ENCODE results near the gene CTIF. TPM values are rescaled to one million over a fixed set of nuclear protein-coding genes. Genes with fewer than 3 reads are reported as not detected.

Gene CTIF
- total RNA-seq, 3 donors from 2014 or later, result 13.2 to 50.3 (median 19.6) TPM

GRCh38 chr18:48872234-48873145 is 333.7 kb downstream of the CTIF start:
- H3K9me3 ChIP-seq, result no peaks in the 10 kb centered on the region
- no peak for TF ChIP-seq CTCF (IDR thresholded peaks at IDR 0.05)
- no peak for DNase-seq
- intact Hi-C loops (cut with DNase I, micrococcal nuclease), result no loop called here
- H3K4me1 ChIP-seq (ENCODE audit: low read depth), result no peaks in the 10 kb centered on the region
- no peaks in the 10 kb centered on the region for H3K36me3 ChIP-seq (ENCODE audit: low read depth)
- no peak overlapping the region for H3K4me3 ChIP-seq
- ATAC-seq, result no peak

GRCh38 chr18:48874233-48874632 is 335.4 kb downstream of the CTIF start:
- TF ChIP-seq CTCF (IDR thresholded peaks at IDR 0.05), result no peak
- Histone ChIP-seq H3K4me3 (no peak overlapping the region), H3K4me1 (ENCODE audit: low read depth) (no peaks in the 10 kb centered on the region), H3K9me3 (no peaks in the 10 kb centered on the region), H3K36me3 (ENCODE audit: low read depth) (no peaks in the 10 kb centered on the region)
- intact Hi-C loops (cut with DNase I, micrococcal nuclease), result no loop called here
- DNase-seq, result no peak
- no peak for ATAC-seq

- no peaks in the 10 kb centered on the region for H3K4me1 ChIP-seq (ENCODE audit: low read depth)
- intact Hi-C loops (cut with DNase I, micrococcal nuclease), result no loop called here
- H3K4me3 ChIP-seq, result no peak overlapping the region
- no peaks in the 10 kb centered on the region for H3K9me3 ChIP-seq
- ATAC-seq (no peak), DNase-seq (peak in 1 of 3 donors; percentile 13)
- TF ChIP-seq CTCF (IDR thresholded peaks at IDR 0.05), result no peak
- no peaks in the 10 kb centered on the region for H3K36me3 ChIP-seq (ENCODE audit: low read depth)
Observed at GRCh38 chr18:48874701-48875162, 335.9 kb downstream of the CTIF start.

- Histone ChIP-seq H3K4me1 (ENCODE audit: low read depth) (no peaks in the 10 kb centered on the region), H3K4me3 (no peak overlapping the region), H3K36me3 (ENCODE audit: low read depth) (no peaks in the 10 kb centered on the region), H3K9me3 (no peaks in the 10 kb centered on the region)
- TF ChIP-seq CTCF (IDR thresholded peaks at IDR 0.05), result no peak
- ATAC-seq, result no peak
- intact Hi-C loops (cut with DNase I, micrococcal nuclease), result no loop called here
- peak in 1 of 3 donors; percentile 20 for DNase-seq
Observed at GRCh38 chr18:48875314-48875941, 336.6 kb downstream of the CTIF start.

GRCh38 chr18:48875942-48876511 is 337.2 kb downstream of the CTIF start:
- peak in 1 of 3 donors; percentile 11 for DNase-seq
- Histone ChIP-seq H3K36me3 (ENCODE audit: low read depth) (no peaks in the 10 kb centered on the region), H3K4me1 (ENCODE audit: low read depth) (no peaks in the 10 kb centered on the region), H3K4me3 (no peak overlapping the region), H3K9me3 (no peaks in the 10 kb centered on the region)
- intact Hi-C loops (cut with DNase I, micrococcal nuclease), result no loop called here
- ATAC-seq, result no peak
- no peak for TF ChIP-seq CTCF (IDR thresholded peaks at IDR 0.05)

All from mucosa of descending colon (tissue), 3 donors.